Subcutaneous abdominal adipose tissue (tissue), 5 donors: ENCODE measurements around the gene LRRFIP2.

Source experiments
- H3K27ac ChIP-seq: one replicate; pipeline ENCODE4 v1.7.0; 2013; ENCODE audit warnings: low read depth, mild to moderate bottlenecking, inconsistent platforms, low read length, moderate library complexity
- H3K27me3 ChIP-seq, 5 donors: one replicate each; pipeline ENCODE4 v1.7.0; 2013; ENCODE audit warnings: low read length in 5 of 5, inconsistent platforms in 1 of 5; ENCODE audit not compliant: control insufficient read depth in 5 of 5, insufficient read depth in 4 of 5
- H3K36me3 ChIP-seq, 5 donors: one replicate each; pipeline ENCODE4 v1.7.0; 2013; ENCODE audit warnings: low read length in 5 of 5; ENCODE audit not compliant: control insufficient read depth in 5 of 5, insufficient read depth in 5 of 5
- H3K4me1 ChIP-seq, 5 donors: one replicate each; pipeline ENCODE4 v1.7.0; 2013; ENCODE audit warnings: low read length in 5 of 5, mild to moderate bottlenecking in 3 of 5, moderate library complexity in 1 of 5; ENCODE audit not compliant: control insufficient read depth in 5 of 5, insufficient read depth in 5 of 5
- H3K4me3 ChIP-seq, 5 donors: one replicate each; pipeline ENCODE4 v1.7.0; 2013; ENCODE audit warnings: low read length in 5 of 5, low read depth in 1 of 5
- H3K9ac ChIP-seq, 5 donors: one replicate each; pipeline ENCODE4 v1.7.0; 2013; ENCODE audit warnings: low read length in 5 of 5, mild to moderate bottlenecking in 4 of 5, moderate library complexity in 3 of 5
- H3K9me3 ChIP-seq, 5 donors: one replicate each; pipeline ENCODE4 v1.7.0; 2013; ENCODE audit warnings: low read length in 5 of 5; ENCODE audit not compliant: control insufficient read depth in 5 of 5
- donor health status: healthy.
- donor health status: healthy.
- donor health status: healthy.
- donor health status: healthy.
- donor health status: healthy.

Gene LRRFIP2

GRCh38 chr3:37114251-37115145, 59.9 kb downstream of the LRRFIP2 start:
- Histone ChIP-seq H3K27me3 (no peaks in the 10 kb centered on the region), H3K27ac (no peak overlapping the region), H3K4me1 (peaks cover 0 to 4% (median 0%) of the 10 kb centered on the region in 5 donors), H3K9me3 (no peaks in the 10 kb centered on the region), H3K36me3 (peaks cover 0 to 7% (median 0%) of the 10 kb centered on the region in 5 donors), H3K4me3 (no peak overlapping the region), H3K9ac (no peak overlapping the region)

GRCh38 chr3:37112987-37113386, 61.4 kb downstream of the LRRFIP2 start:
- Histone ChIP-seq H3K27me3 (no peaks in the 10 kb centered on the region), H3K27ac (no peak overlapping the region)

GRCh38 chr3:37111199-37111598, 63.2 kb downstream of the LRRFIP2 start:
- no peaks in the 10 kb centered on the region for H3K9me3 ChIP-seq
- no peak overlapping the region for H3K27ac ChIP-seq
- H3K4me3 ChIP-seq, result no peak overlapping the region
- peaks cover 0 to 7% (median 0%) of the 10 kb centered on the region in 5 donors for H3K36me3 ChIP-seq
- peaks cover 0 to 4% (median 0%) of the 10 kb centered on the region in 5 donors for H3K4me1 ChIP-seq
- no peak overlapping the region for H3K9ac ChIP-seq
- H3K27me3 ChIP-seq, result no peaks in the 10 kb centered on the region

More at GRCh38 chr3:37112987-37113386, 61.4 kb downstream of the LRRFIP2 start:
- Histone ChIP-seq H3K4me1 (peaks cover 0 to 4% (median 0%) of the 10 kb centered on the region in 5 donors), H3K9ac (no peak overlapping the region), H3K4me3 (no peak overlapping the region), H3K36me3 (peaks cover 0 to 7% (median 0%) of the 10 kb centered on the region in 5 donors), H3K9me3 (no peaks in the 10 kb centered on the region)

- H3K36me3 ChIP-seq, result no peaks in the 10 kb centered on the region
- no peak overlapping the region for H3K4me3 ChIP-seq
- H3K9me3 ChIP-seq, result no peaks in the 10 kb centered on the region
- H3K9ac ChIP-seq, result no peak overlapping the region
- peaks cover 0 to 4% (median 0%) of the 10 kb centered on the region in 5 donors for H3K4me1 ChIP-seq
- H3K27me3 ChIP-seq, result no peaks in the 10 kb centered on the region
- no peak overlapping the region for H3K27ac ChIP-seq
Measured at GRCh38 chr3:37107846-37108245, 66.5 kb downstream of the LRRFIP2 start.

- Histone ChIP-seq H3K36me3 (no peaks in the 10 kb centered on the region), H3K4me1 (no peaks in the 10 kb centered on the region), H3K4me3 (no peak overlapping the region), H3K9me3 (no peaks in the 10 kb centered on the region), H3K27me3 (no peaks in the 10 kb centered on the region), H3K27ac (no peak overlapping the region), H3K9ac (no peak overlapping the region)
Measured at GRCh38 chr3:37103103-37103808, 71.1 kb downstream of the LRRFIP2 start.

GRCh38 chr3:37100411-37100810, 74.0 kb downstream of the LRRFIP2 start:
- Histone ChIP-seq H3K4me1 (peaks cover 0 to 6% (median 0%) of the 10 kb centered on the region in 5 donors), H3K9me3 (no peaks in the 10 kb centered on the region), H3K4me3 (no peak overlapping the region), H3K27ac (no peak overlapping the region), H3K27me3 (no peaks in the 10 kb centered on the region), H3K9ac (no peak overlapping the region), H3K36me3 (no peaks in the 10 kb centered on the region)

GRCh38 chr3:37099469-37099868, 74.9 kb downstream of the LRRFIP2 start:
- H3K27me3 ChIP-seq, result no peaks in the 10 kb centered on the region
- no peaks in the 10 kb centered on the region for H3K9me3 ChIP-seq
- H3K27ac ChIP-seq, result no peak overlapping the region
- no peak overlapping the region for H3K9ac ChIP-seq
- H3K4me1 ChIP-seq, result peaks cover 0 to 6% (median 0%) of the 10 kb centered on the region in 5 donors
- peaks cover 0 to 8% (median 4%) of the 10 kb centered on the region in 5 donors for H3K36me3 ChIP-seq
- H3K4me3 ChIP-seq, result no peak overlapping the region

- no peaks in the 10 kb centered on the region for H3K27me3 ChIP-seq
- peaks cover 0 to 10% (median 6%) of the 10 kb centered on the region in 5 donors for H3K36me3 ChIP-seq
- no peaks in the 10 kb centered on the region for H3K9me3 ChIP-seq
- H3K9ac ChIP-seq, result no peak overlapping the region
- no peak overlapping the region for H3K27ac ChIP-seq
- no peak overlapping the region for H3K4me3 ChIP-seq
- peaks cover 0 to 6% (median 0%) of the 10 kb centered on the region in 5 donors for H3K4me1 ChIP-seq
Measured at GRCh38 chr3:37098884-37099283, 75.5 kb downstream of the LRRFIP2 start.

GRCh38 chr3:37097776-37098175, 76.6 kb downstream of the LRRFIP2 start:
- H3K27me3 ChIP-seq, result no peaks in the 10 kb centered on the region
- H3K4me3 ChIP-seq, result no peak overlapping the region
- peaks cover 0 to 6% (median 0%) of the 10 kb centered on the region in 5 donors for H3K4me1 ChIP-seq
- no peaks in the 10 kb centered on the region for H3K9me3 ChIP-seq
- no peak overlapping the region for H3K27ac ChIP-seq
- H3K36me3 ChIP-seq, result peaks cover 0 to 15% (median 9%) of the 10 kb centered on the region in 5 donors
- H3K9ac ChIP-seq, result no peak overlapping the region

GRCh38 chr3:37096975-37097374, 77.4 kb downstream of the LRRFIP2 start:
- Histone ChIP-seq H3K4me3 (no peak overlapping the region), H3K9ac (no peak overlapping the region), H3K27ac (no peak overlapping the region), H3K9me3 (no peaks in the 10 kb centered on the region), H3K36me3 (peaks cover 5 to 20% (median 10%) of the 10 kb centered on the region in 5 donors), H3K27me3 (no peaks in the 10 kb centered on the region), H3K4me1 (peaks cover 0 to 6% (median 0%) of the 10 kb centered on the region in 5 donors)
